ENCODE measurements around the gene JKAMP.

The JKAMP gene

DNA sequence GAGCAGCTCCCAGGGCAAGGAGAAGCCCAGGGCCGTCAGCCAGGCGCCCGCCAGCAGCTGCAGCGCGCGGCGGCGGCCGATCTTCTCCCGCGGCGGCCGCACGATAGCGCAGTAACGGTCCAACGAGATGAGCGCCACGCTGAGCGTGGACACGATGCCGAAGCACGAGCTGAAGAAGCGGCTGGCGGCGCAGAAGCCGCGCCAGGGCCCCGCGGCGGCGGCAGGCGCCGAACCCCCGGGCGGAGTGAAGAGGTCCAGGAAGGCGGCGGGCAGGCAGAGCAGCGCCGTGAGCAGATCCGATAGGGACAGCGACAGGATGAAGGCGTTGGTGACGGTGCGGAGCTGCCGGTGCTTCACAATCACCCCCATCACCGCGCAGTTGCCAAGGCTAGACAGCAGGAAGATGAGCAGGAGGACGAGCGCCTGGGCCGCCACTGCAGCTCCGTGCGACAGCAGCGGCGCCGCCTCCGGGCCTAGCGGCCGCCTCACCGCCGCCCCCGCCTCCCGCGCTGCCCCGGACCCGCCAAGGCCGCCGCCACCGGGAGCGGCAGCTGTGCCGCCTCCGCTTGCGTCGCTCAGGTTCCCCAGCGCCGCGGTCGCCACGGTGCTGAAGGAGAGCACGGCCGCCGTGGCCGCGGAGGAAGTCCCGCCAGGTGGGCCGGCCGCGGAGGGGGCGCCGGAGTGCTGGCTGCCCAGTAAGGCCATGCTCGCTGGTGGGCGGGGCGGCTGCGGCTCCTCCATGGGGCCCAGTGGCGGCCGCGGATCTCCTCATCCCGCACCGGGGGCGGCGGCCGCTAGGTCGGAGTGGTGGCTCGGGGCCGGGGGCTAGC is 19.6 kb upstream of the JKAMP start:
- H3K9me3 ChIP-seq (ENCODE audit: insufficient read depth, low read length): no peaks in the 10 kb centered on the region
- H3K4me3 ChIP-seq (ENCODE audit: insufficient read length, low read depth): peak overlapping the region; percentile 51
- DNase-seq (ENCODE audit: low read depth, low spot score): no peak
- peaks cover 3% of the 10 kb centered on the region for H3K4me1 ChIP-seq (ENCODE audit: insufficient read depth, insufficient read length)
- H3K9ac ChIP-seq (ENCODE audit: insufficient read length, low read depth): peak overlapping the region; percentile 80
- no peak for TF ChIP-seq ZNF274 (IDR thresholded peaks at IDR 0.05; ENCODE audit: low read depth, low read length)
- H3K36me3 ChIP-seq (ENCODE audit: insufficient read depth, insufficient read length, low read length): peaks cover 22% of the 10 kb centered on the region
- peaks cover 13% of the 10 kb centered on the region for H3K27me3 ChIP-seq (ENCODE audit: insufficient read depth, insufficient read length)

DNA sequence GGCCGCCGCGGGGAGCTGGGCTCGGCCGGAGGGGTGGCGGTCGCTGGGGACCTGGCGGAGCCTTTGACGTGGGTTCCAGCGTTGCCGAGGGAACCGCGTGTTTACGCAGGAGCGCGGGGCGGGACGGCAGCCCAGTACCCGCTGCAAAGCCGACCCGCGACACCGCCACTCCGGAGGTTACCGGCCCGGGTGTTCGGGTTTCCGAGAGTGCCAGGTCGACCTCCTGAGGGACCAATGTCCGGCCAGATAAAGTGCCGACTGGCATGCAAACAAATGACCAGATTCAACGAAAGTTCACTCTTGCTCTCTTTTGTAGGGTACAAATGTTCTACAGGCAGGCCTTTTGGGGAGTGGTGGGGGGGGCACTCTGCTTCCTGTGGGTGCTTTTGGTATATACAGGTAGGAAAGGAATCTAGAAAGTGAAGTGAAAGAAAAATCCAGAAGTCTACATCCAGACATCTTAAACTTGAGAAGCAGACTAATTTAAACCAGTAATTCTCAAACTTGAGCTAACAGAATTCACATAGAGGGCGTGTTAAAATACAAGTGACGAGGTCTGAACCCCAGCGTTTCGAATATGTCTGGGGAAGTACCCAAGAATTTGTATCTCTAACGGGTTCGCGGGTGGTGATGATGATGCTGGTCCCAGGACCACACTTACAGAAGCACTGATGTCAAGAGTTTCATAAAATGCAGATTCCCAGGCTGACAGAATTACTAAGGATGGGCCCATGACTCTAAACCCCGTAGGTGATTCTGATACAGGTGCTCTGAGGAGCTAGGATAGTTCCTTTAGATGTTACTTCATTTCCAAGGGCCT is 18.8 kb upstream of the JKAMP start, which contains the start of gene GPR135:
TSS of gene GPR135 (minus strand) at position 65 of the 820 bp plus-strand sequence. CDS start 154 bp downstream, outside the sequence.
- H3K4me3 ChIP-seq (ENCODE audit: insufficient read length, low read depth): peak within 1 kb of the TSS; percentile 51
- TF ChIP-seq ZNF274 (IDR thresholded peaks at IDR 0.05; ENCODE audit: low read depth, low read length): no peak
- TF ChIP-seq SUZ12 (IDR thresholded peaks at IDR 0.05; ENCODE audit: extremely low read depth, insufficient read depth, insufficient read length): no peak
- no peak for TF ChIP-seq YY1 (IDR thresholded peaks at IDR 0.05; ENCODE audit: insufficient read depth, insufficient read length)
- H3K27me3 ChIP-seq (ENCODE audit: insufficient read depth, insufficient read length): peaks cover 13% of the 10 kb centered on the region
- no peak for DNase-seq (ENCODE audit: low read depth, low spot score)
- peak within 1 kb of the TSS; percentile 80 for H3K9ac ChIP-seq (ENCODE audit: insufficient read length, low read depth)
- peaks cover 3% of the 10 kb centered on the region for H3K4me1 ChIP-seq (ENCODE audit: insufficient read depth, insufficient read length)
- H3K9me3 ChIP-seq (ENCODE audit: insufficient read depth, low read length): no peaks in the 10 kb centered on the region
- H3K36me3 ChIP-seq (ENCODE audit: insufficient read depth, insufficient read length, low read length): peaks cover 26% of the 10 kb centered on the region

DNA sequence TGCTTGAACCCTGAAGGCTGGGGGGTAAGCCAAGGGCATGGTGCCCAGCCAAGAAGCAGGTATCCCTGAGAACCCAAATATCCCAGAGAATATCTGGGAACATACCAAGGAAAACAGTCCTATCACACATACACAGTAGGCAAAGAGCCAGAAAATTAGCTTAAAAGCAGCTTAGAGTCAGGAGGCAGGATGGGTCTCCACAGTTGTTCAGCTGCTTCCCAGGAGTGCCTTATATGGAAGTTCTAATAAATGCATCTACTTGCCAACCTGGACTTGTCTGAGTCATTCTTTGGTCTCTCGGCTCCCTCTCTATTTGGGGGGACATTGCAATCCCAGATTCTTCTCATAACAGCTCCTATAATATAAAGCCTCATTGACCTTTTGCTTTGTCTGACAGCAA is 10.1 kb upstream of the JKAMP start:
- peaks cover 73% of the 10 kb centered on the region for H3K36me3 ChIP-seq (ENCODE audit: insufficient read depth, insufficient read length, low read length)
- H3K9me3 ChIP-seq (ENCODE audit: insufficient read depth, low read length): no peaks in the 10 kb centered on the region
- H3K27me3 ChIP-seq (ENCODE audit: insufficient read depth, insufficient read length): no peaks in the 10 kb centered on the region
- no peak for DNase-seq (ENCODE audit: low read depth, low spot score)
- TF ChIP-seq SUZ12 (IDR thresholded peaks at IDR 0.05; ENCODE audit: extremely low read depth, insufficient read depth, insufficient read length): no peak
- TF ChIP-seq ZNF274 (IDR thresholded peaks at IDR 0.05; ENCODE audit: low read depth, low read length): no peak
- TF ChIP-seq YY1 (IDR thresholded peaks at IDR 0.05; ENCODE audit: insufficient read depth, insufficient read length): no peak
- no peak overlapping the region for H3K9ac ChIP-seq (ENCODE audit: insufficient read length, low read depth)
- no peak overlapping the region for H3K4me3 ChIP-seq (ENCODE audit: insufficient read length, low read depth)
- H3K4me1 ChIP-seq (ENCODE audit: insufficient read depth, insufficient read length): no peaks in the 10 kb centered on the region

DNA sequence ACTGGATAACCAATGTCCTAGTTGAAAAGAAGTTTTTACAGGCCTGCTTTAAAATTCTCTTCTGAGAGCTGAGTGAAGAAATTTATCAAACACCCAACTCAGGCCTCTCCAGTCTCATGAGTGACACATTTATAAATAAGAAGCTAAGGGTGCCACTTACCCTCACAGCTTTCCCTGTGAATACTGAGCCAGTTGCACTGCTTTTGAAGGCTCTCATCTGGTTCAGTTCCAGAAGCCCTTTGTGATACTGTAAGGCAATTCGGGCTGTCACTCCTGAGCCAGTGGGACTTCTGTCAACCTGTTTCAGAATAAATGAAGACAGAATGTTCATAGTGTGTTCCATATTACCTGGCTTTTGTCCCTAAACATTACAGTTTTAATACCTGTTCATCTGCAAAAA is 8.6 kb upstream of the JKAMP start:
- Histone ChIP-seq H3K36me3 (ENCODE audit: insufficient read depth, insufficient read length, low read length) (peaks cover 78% of the 10 kb centered on the region), H3K4me1 (ENCODE audit: insufficient read depth, insufficient read length) (peaks cover 2% of the 10 kb centered on the region), H3K4me3 (ENCODE audit: insufficient read length, low read depth) (no peak overlapping the region), H3K9me3 (ENCODE audit: insufficient read depth, low read length) (no peaks in the 10 kb centered on the region), H3K9ac (ENCODE audit: insufficient read length, low read depth) (no peak overlapping the region), H3K27me3 (ENCODE audit: insufficient read depth, insufficient read length) (no peaks in the 10 kb centered on the region)
- no peak for DNase-seq (ENCODE audit: low read depth, low spot score)
- TF ChIP-seq ZNF274 (IDR thresholded peaks at IDR 0.05; ENCODE audit: low read depth, low read length): no peak
- no peak for TF ChIP-seq YY1 (IDR thresholded peaks at IDR 0.05; ENCODE audit: insufficient read depth, insufficient read length)
- no peak for TF ChIP-seq SUZ12 (IDR thresholded peaks at IDR 0.05; ENCODE audit: extremely low read depth, insufficient read depth, insufficient read length)

DNA sequence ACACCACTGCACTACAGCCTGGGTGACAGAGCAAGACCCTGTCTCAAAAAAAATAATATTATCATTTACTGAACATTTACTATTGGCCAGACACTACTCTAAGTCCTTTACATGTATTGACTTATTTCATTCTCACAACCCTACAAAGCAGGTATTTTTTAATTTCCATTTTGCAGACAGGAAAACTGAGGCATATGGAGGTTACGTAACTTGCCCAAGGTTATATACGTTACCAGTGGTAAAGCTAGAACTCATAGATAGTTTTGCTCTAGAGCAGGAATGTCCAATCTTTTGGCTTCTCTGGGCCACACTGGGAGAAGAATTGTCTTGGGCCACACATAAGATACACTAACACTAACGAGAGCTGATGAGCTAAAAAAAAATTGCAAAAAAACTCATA is 5.8 kb upstream of the JKAMP start:
- no peak for DNase-seq (ENCODE audit: low read depth, low spot score)
- H3K36me3 ChIP-seq (ENCODE audit: insufficient read depth, insufficient read length, low read length): peaks cover 74% of the 10 kb centered on the region
- no peak overlapping the region for H3K4me3 ChIP-seq (ENCODE audit: insufficient read length, low read depth)
- H3K9me3 ChIP-seq (ENCODE audit: insufficient read depth, low read length): no peaks in the 10 kb centered on the region
- H3K27me3 ChIP-seq (ENCODE audit: insufficient read depth, insufficient read length): no peaks in the 10 kb centered on the region
- peaks cover 5% of the 10 kb centered on the region for H3K4me1 ChIP-seq (ENCODE audit: insufficient read depth, insufficient read length)
- H3K9ac ChIP-seq (ENCODE audit: insufficient read length, low read depth): no peak overlapping the region
- TF ChIP-seq ZNF274 (IDR thresholded peaks at IDR 0.05; ENCODE audit: low read depth, low read length) (no peak), SUZ12 (IDR thresholded peaks at IDR 0.05; ENCODE audit: extremely low read depth, insufficient read depth, insufficient read length) (no peak), YY1 (IDR thresholded peaks at IDR 0.05; ENCODE audit: insufficient read depth, insufficient read length) (no peak)

DNA sequence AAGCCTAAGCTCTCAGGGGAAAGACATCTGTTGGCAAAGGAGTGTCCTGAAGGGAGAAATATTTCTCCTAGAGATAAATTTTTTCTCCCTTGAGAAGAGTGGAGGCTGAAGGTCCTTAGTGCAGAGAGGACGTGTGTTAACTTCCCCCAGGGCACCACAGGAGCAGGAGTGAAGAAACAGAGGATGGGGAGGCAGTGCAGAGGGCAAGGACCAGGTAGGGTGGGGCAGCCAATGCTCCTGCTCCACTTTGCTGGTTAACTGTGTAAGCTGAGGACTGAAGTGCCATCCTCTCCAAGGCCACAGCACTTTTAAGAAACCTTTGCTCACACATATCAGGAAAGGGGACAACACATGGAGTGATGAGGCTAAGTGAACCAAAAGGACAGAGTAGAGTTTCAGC is 4.2 kb upstream of the JKAMP start:
- no peak for DNase-seq (ENCODE audit: low read depth, low spot score)
- H3K36me3 ChIP-seq (ENCODE audit: insufficient read depth, insufficient read length, low read length): peaks cover 62% of the 10 kb centered on the region
- TF ChIP-seq SUZ12 (IDR thresholded peaks at IDR 0.05; ENCODE audit: extremely low read depth, insufficient read depth, insufficient read length): no peak
- no peak for TF ChIP-seq YY1 (IDR thresholded peaks at IDR 0.05; ENCODE audit: insufficient read depth, insufficient read length)
- TF ChIP-seq ZNF274 (IDR thresholded peaks at IDR 0.05; ENCODE audit: low read depth, low read length): no peak
- no peak overlapping the region for H3K9ac ChIP-seq (ENCODE audit: insufficient read length, low read depth)
- no peaks in the 10 kb centered on the region for H3K27me3 ChIP-seq (ENCODE audit: insufficient read depth, insufficient read length)
- no peak overlapping the region for H3K4me3 ChIP-seq (ENCODE audit: insufficient read length, low read depth)
- H3K4me1 ChIP-seq (ENCODE audit: insufficient read depth, insufficient read length): peaks cover 5% of the 10 kb centered on the region
- no peaks in the 10 kb centered on the region for H3K9me3 ChIP-seq (ENCODE audit: insufficient read depth, low read length)

DNA sequence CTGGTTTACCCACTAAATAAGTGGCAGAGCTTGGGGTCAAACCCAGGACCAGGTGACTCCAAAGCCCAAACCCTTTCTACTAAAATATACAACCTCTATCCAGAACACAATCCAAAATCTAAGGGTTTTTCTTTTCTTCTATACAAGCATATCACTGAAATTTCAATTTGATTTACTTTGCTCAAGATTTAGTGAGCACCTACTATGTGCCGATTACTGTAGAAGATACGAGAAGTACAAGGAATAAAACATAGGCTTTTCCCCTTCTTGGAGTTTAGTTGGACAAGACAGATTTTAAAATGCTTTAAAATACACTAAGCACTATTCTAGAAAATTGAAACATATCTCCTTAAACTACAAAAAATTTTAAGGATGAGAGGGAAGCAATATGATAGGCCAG is 2.9 kb upstream of the JKAMP start:
- Histone ChIP-seq H3K36me3 (ENCODE audit: insufficient read depth, insufficient read length, low read length) (peaks cover 50% of the 10 kb centered on the region), H3K9me3 (ENCODE audit: insufficient read depth, low read length) (no peaks in the 10 kb centered on the region), H3K4me1 (ENCODE audit: insufficient read depth, insufficient read length) (peaks cover 5% of the 10 kb centered on the region), H3K4me3 (ENCODE audit: insufficient read length, low read depth) (no peak overlapping the region), H3K9ac (ENCODE audit: insufficient read length, low read depth) (no peak overlapping the region), H3K27me3 (ENCODE audit: insufficient read depth, insufficient read length) (no peaks in the 10 kb centered on the region)
- no peak for DNase-seq (ENCODE audit: low read depth, low spot score)
- no peak for TF ChIP-seq ZNF274 (IDR thresholded peaks at IDR 0.05; ENCODE audit: low read depth, low read length)
- TF ChIP-seq SUZ12 (IDR thresholded peaks at IDR 0.05; ENCODE audit: extremely low read depth, insufficient read depth, insufficient read length): no peak
- TF ChIP-seq YY1 (IDR thresholded peaks at IDR 0.05; ENCODE audit: insufficient read depth, insufficient read length): no peak

All from NT2/D1 (cell line).